Activated CD4-positive, alpha-beta T cell treated with anti-CD3 and anti-CD28 coated beads, Interleukin-2, amount 10 ng/mL, durations not matched to agents 7 days and 5 days (primary cell): ENCODE data around the gene HMCES. TPM values are rescaled to one million over a fixed set of nuclear protein-coding genes. Genes with fewer than 3 reads are reported as not detected.
"Not testable (repeated sequence)": the region's sequence is repeated elsewhere in the genome, so short reads cannot be mapped to it uniquely, and the experiment has no call there.

ENCODE experiments used
- CTCF ChIA-PET: fragments of 350-600 bp; sonication (Branson Sonifier 250); formaldehyde crosslinking; loops from one replicate; lab custom pipeline; 2021; ENCODE audit warnings: antibody characterized with exemption; lab: Charles Lee
- POLR2A ChIA-PET: fragments of 350-600 bp; sonication (Branson Sonifier 250); formaldehyde crosslinking; loops from one replicate; lab custom pipeline; 2021; ENCODE audit warnings: antibody characterized with exemption; lab: Charles Lee
- DNase-seq: peaks from one replicate; pipeline ENCODE4 v3.0.0-alpha.2; 2020
- H3K27ac Mint-ChIP-seq: one replicate; pipeline ENCODE4 v1.8.0; 2021; ENCODE audit warnings: mild to moderate bottlenecking, moderate library complexity, mixed read lengths
- H3K27me3 Mint-ChIP-seq: one replicate; pipeline ENCODE4 v1.8.0; 2021; ENCODE audit warnings: mixed read lengths
- H3K36me3 Mint-ChIP-seq: one replicate; pipeline ENCODE4 v1.8.0; 2021; ENCODE audit warnings: low read depth, mixed read lengths
- H3K4me1 Mint-ChIP-seq: one replicate; pipeline ENCODE4 v1.8.0; 2021; ENCODE audit warnings: mixed read lengths
- H3K4me3 Mint-ChIP-seq: one replicate; pipeline ENCODE4 v1.8.0; 2021; ENCODE audit warnings: mild to moderate bottlenecking, moderate library complexity, mixed read lengths
- H3K9me3 Mint-ChIP-seq: one replicate; pipeline ENCODE4 v1.8.0; 2021; ENCODE audit warnings: mixed read lengths
- total RNA-seq, 2 experiments: library from RNA; stranded (reverse); gene quantifications; one replicate each; pipeline ENCODE4 v1.2.3, GENCODE V29; 2021

The HMCES gene
- total RNA-seq, 2 experiments from 2014 or later: 45.5 to 51.2 TPM

DNA sequence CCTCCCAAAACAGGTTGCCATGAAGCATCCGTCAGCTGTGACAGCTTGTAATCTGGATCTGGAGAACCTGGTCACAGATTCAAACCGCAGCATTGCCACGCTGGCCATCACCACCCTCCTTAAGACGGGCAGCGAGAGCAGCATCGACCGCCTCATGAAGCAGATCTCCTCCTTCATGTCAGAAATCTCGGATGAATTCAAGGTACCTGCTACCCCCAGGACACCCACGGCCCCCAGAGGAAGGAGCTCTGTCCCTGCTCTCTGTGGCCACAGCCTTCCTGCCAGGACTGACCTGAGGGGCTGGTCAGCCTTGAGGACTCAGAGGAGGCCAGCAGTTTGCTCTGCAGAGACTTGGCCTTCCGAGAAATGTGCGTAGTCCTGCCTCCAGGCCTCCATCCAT lies 18.1 kb upstream of the HMCES start:
- Mint-ChIP-seq H3K27me3 (no peaks in the 10 kb centered on the region), H3K36me3 (peaks cover 73% of the 10 kb centered on the region), H3K4me1 (peaks cover 5% of the 10 kb centered on the region), H3K4me3 (no peak overlapping the region), H3K27ac (no peak overlapping the region), H3K9me3 (no peaks in the 10 kb centered on the region)
- ChIA-PET CTCF (interaction anchor here (1.0 to 1.8 kb wide), 3 partner anchors 9 to 14 kb away, joined by 3 to 7 read pairs (median 5); no protein-coding TSS in a partner anchor), POLR2A (no interaction called here)
- no peak for DNase-seq

DNA sequence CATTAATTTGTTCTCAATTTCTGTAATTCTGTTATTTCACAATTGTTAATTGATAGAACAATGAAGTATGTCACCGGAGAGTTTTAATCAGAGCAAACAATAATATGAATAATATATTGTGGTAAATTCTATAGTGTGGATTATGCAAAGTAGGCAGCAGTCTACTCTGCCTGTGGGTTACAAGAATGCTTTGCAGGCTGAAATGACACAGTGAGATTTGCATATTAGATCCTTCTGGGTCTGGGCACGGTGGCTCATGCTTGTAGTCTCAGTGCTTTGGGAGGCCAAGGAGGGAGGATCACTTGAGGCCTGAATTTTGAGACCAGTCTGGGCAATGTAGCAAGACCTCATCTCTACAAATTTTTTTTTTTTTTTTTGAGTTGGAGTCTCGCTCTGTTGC lies 16.8 kb upstream of the HMCES start:
- Mint-ChIP-seq H3K9me3 (no peaks in the 10 kb centered on the region), H3K4me3 (no peak overlapping the region), H3K4me1 (peaks cover 5% of the 10 kb centered on the region), H3K27me3 (no peaks in the 10 kb centered on the region), H3K27ac (no peak overlapping the region), H3K36me3 (peaks cover 71% of the 10 kb centered on the region)
- no peak for DNase-seq
- POLR2A ChIA-PET: no interaction called here
- CTCF ChIA-PET: interaction anchor here (1.0 to 1.8 kb wide), 4 partner anchors 8 to 16 kb away, joined by 3 to 7 read pairs (median 4); no protein-coding TSS in a partner anchor

DNA sequence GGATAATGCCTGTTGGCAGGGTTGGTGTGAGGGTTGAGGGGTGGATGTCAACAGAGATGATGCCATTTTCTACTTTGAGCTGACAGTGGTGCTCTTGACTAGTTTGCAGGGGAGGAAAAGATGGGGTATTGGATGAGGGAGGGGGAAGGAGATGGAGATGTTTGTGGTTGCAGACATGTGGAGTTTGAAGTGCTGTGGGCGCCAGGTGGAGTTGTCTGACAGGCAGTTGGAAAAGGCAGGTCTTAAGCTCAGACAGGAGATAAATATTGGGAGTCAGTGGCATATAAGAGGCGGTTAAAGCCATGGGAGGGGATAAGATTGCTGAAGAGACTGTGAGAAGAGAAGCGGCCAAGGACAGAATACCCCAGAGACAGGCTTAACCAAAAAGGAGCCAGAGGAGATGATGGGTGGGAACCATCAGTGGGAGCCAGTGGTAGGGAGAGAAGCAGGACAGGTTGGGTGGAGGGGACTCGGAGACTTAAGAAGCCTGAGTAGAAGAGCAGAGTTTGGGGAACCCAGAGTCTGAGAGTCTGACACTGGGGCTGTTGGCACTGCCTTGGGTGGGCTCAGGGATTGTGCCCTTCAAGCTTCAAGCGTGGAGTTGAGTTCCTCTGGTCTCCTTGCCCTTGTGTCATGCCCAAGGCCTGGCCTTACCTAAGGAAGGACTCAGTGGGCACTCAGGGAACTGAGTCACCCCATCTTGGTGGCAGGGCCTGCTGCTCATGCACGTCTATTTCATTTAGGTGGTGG lies 15.3 kb upstream of the HMCES start:
- POLR2A ChIA-PET: no interaction called here
- CTCF ChIA-PET: interaction anchor here (0.5 to 1.3 kb wide), 5 partner anchors 12 to 293 kb away, joined by 3 to 5 read pairs (median 3); no protein-coding TSS in a partner anchor
- peak overlapping the region; percentile 27 for H3K27ac Mint-ChIP-seq
- H3K9me3 Mint-ChIP-seq: no peaks in the 10 kb centered on the region
- peaks cover 70% of the 10 kb centered on the region for H3K36me3 Mint-ChIP-seq
- H3K27me3 Mint-ChIP-seq: no peaks in the 10 kb centered on the region
- DNase-seq: no peak
- peaks cover 5% of the 10 kb centered on the region for H3K4me1 Mint-ChIP-seq
- H3K4me3 Mint-ChIP-seq: no peak overlapping the region

DNA sequence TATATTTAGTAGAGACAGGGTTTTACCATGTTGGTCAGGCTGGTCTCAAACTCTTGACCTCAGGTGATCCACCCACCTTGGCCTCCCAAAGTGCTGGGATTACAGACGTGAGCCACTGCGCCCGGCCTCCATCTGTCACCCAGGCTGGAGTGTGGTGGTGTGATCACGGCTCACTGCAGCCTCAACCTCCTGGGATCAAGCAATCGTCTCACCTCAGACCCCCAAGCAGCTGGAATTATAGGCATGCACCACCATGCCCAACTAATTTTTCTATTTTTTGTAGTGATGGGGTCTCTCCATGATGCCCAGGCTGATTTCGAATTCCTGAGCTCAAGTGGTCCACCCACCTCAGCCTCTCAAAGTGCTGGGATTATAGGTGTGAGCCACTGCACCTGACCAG lies 13.7 kb upstream of the HMCES start:
- H3K27me3 Mint-ChIP-seq, H3K4me1 Mint-ChIP-seq, DNase-seq, H3K9me3 Mint-ChIP-seq, H3K27ac Mint-ChIP-seq, POLR2A ChIA-PET, H3K4me3 Mint-ChIP-seq: not testable (repeated sequence)
- CTCF ChIA-PET: interaction anchor here (0.6 to 0.7 kb wide), 2 partner anchors 12 to 19 kb away, joined by 3 read pairs; no protein-coding TSS in a partner anchor
- H3K36me3 Mint-ChIP-seq: peaks cover 71% of the 10 kb centered on the region

DNA sequence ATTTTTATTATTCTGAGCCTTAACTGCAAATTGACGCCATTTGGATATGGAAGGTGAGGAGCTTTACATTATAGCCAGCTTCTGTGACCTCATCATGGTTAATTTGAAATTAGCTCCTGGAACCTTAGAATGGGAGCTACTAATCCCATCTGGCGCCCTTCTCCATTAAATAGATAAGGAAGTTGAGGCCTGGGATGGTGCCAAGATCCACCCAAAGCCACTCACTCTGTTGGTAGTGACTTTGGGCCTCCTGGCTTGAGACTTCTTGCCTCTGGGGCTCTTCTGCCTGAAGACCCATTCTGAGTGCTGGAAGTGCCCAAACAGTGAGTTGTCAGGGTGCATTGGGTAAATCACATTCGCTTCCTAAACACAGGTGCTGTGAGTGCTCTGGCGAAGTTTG lies 12.0 kb upstream of the HMCES start:
- DNase-seq: no peak
- Mint-ChIP-seq H3K36me3 (peaks cover 69% of the 10 kb centered on the region), H3K9me3 (no peaks in the 10 kb centered on the region), H3K27me3 (no peaks in the 10 kb centered on the region), H3K4me3 (no peak overlapping the region), H3K4me1 (peaks cover 4% of the 10 kb centered on the region), H3K27ac (no peak overlapping the region)
- POLR2A ChIA-PET: no interaction called here
- CTCF ChIA-PET: interaction anchor here (1.0 to 1.8 kb wide), 3 partner anchors 10 to 14 kb away, joined by 3 to 5 read pairs (median 5); no protein-coding TSS in a partner anchor

DNA sequence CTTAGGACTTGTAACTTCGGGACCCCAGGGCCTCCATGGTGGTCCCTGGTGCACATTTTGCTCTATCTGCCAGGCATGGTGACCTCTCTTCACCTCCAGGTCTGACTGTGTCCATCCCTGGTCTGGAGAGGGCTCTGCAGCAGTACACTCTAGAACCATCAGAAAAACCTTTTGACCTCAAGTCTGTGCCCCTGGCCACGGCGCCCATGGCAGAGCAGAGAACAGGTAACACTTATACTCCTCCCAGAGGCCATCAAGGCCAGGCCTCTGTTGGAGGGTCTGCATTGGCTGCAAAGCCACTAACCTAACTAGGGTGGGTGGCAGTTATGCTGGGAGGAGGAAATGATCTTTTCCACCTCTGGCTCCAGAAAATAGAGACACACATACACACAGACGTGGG lies 10.3 kb upstream of the HMCES start:
- H3K27me3 Mint-ChIP-seq: no peaks in the 10 kb centered on the region
- H3K36me3 Mint-ChIP-seq: peaks cover 67% of the 10 kb centered on the region
- ChIA-PET POLR2A (no interaction called here), CTCF (no interaction called here)
- H3K4me1 Mint-ChIP-seq: no peaks in the 10 kb centered on the region
- DNase-seq: no peak
- no peak overlapping the region for H3K4me3 Mint-ChIP-seq
- no peak overlapping the region for H3K27ac Mint-ChIP-seq
- no peaks in the 10 kb centered on the region for H3K9me3 Mint-ChIP-seq

DNA sequence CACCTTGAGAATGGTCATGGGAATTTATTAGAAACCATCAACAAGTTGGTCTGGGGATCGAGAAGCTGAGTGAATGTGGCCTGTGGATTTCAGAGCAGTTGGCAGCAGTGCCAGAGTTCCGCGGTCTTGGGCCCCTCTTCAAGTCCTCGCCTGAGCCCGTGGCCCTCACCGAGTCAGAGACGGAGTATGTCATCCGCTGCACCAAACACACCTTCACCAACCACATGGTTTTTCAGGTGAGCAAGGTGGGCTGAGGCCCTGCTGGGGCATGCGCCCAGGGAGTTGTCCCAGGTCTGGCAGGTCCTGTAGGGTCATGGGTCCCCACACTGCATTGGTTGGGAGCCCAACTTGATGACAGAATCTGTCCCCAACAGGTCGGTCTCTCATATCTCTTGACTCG lies 7.0 kb upstream of the HMCES start:
- H3K4me3 Mint-ChIP-seq: no peak overlapping the region
- H3K27ac Mint-ChIP-seq: no peak overlapping the region
- POLR2A ChIA-PET: interaction anchor here (0.6 to 0.7 kb wide), 2 partner anchors 69 to 244 kb away, joined by 3 to 14 read pairs; no protein-coding TSS in a partner anchor
- H3K9me3 Mint-ChIP-seq: no peaks in the 10 kb centered on the region
- peaks cover 78% of the 10 kb centered on the region for H3K36me3 Mint-ChIP-seq
- H3K4me1 Mint-ChIP-seq: peaks cover 9% of the 10 kb centered on the region
- H3K27me3 Mint-ChIP-seq: no peaks in the 10 kb centered on the region
- CTCF ChIA-PET: interaction anchor here (0.9 kb wide), 1 partner anchor 218 kb away, joined by 4 read pairs; no protein-coding TSS in a partner anchor
- no peak for DNase-seq

DNA sequence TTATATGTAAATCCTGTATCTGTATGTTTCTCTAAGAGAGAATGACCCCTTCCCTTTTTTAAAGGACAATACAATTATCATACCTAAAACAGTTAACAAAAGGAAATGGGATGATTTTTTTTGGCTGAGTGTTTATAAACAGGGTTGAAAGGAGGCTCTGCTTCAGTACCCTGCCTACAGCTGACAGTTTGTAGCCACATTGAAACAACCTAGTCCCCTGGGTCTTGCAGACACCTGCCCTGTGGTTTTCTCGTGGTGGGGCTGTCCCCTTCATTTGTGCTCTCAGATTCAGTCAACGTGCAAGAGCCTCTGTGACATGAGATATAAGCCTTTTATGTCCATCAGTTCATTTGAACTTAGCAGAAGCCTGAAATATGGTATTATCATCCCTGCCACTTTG lies 2.3 kb upstream of the HMCES start:
- Mint-ChIP-seq H3K36me3 (peaks cover 63% of the 10 kb centered on the region), H3K4me1 (peaks cover 35% of the 10 kb centered on the region), H3K27ac (no peak overlapping the region), H3K4me3 (no peak overlapping the region), H3K27me3 (no peaks in the 10 kb centered on the region), H3K9me3 (no peaks in the 10 kb centered on the region)
- no peak for DNase-seq
- ChIA-PET POLR2A (no interaction called here), CTCF (interaction anchor here (0.5 to 1.1 kb wide), 4 partner anchors 11 to 78 kb away, joined by 3 to 4 read pairs (median 4); no protein-coding TSS in a partner anchor)

DNA sequence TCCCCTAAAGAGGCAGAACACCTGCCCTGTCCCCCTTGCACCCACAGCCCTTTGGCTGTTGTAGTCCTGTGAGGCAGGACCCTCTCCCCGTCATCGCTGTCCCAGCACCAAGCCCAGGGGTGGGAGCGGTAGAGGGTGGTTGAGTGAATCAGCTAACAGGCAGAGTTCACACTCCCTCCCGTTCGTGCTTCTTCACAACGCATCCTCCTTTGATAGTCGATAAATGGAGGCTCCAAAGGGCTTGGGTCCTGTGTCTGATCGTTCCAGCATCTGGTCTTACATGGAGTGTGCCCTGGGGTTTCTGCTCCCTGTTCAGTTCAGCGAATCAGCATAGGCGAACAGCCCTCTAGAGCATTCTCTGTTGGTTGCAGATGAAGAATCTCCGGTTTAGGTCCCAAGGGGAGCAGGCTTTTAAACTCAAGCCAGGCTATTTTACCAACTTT lies 820 bp upstream of the HMCES start:
- Mint-ChIP-seq H3K9me3 (no peaks in the 10 kb centered on the region), H3K27ac (peak overlapping the region; percentile 91), H3K36me3 (peaks cover 62% of the 10 kb centered on the region), H3K4me1 (peaks cover 49% of the 10 kb centered on the region), H3K4me3 (peak overlapping the region; percentile 96), H3K27me3 (no peaks in the 10 kb centered on the region)
- POLR2A ChIA-PET: no interaction called here
- CTCF ChIA-PET: interaction anchor here (1.1 to 2.0 kb wide), 4 partner anchors 22 to 44 kb away, joined by 3 to 6 read pairs (median 4); a partner anchor contains a TSS
- DNase-seq: no peak

DNA sequence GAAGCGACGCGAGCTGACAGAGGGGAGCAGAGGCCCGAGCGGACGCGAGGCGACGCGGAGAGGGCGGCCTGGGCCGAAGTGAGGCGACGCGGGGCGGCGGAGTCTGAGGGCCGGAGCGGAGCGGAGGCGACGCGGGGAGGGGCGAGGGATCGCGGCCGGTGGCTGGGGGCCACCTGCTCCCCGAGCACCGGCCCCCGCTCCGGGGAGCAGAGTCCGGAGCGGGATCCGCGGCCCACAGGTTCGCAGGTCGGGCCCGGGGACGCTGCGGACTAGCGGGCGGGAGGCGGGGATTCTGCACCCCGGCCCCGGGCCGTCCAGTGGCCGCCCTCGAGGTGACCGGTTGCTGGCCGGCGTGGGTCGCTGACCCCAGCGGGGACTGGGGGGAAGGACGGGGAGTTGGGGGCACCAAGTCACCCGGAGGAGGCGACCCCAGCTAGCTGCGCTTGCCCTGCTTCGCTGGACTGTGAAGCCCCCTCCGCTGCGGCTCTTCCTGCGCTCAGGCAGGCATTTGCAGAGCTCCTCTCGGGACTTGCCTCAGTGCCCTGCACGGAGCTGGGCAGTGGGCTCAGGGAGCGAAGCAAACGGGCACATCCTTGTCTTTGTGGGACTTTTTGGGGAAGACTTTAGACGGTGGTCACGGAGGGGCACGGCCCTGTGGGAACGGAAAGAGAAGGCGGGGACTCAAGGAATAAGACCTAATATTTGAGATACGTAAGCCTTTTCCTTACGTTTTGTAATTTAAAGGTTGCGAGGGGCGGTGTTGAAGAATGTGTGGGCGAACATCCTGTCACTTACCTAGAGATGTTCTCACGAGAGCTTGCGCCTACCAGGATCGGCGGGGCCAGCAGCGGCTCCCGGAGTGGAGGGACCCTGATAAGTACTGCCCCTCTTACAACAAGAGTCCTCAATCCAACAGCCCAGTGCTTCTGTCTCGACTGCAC lies 566 bp downstream of the HMCES start:
- Mint-ChIP-seq H3K27ac (peak overlapping the region; percentile 98), H3K4me1 (peaks cover 57% of the 10 kb centered on the region), H3K4me3 (peak overlapping the region; percentile 96), H3K36me3 (peaks cover 53% of the 10 kb centered on the region), H3K27me3 (no peaks in the 10 kb centered on the region), H3K9me3 (no peaks in the 10 kb centered on the region)
- ChIA-PET CTCF (interaction anchor here (0.6 to 2.0 kb wide), 6 partner anchors 9 to 33 kb away, joined by 3 to 6 read pairs (median 4); partner anchors contain the start of gene COPG1), POLR2A (interaction anchor here (0.6 to 1.1 kb wide), 2 partner anchors 37 to 62 kb away, joined by 3 to 4 read pairs; a partner anchor contains a TSS)
- peak; percentile 67 for DNase-seq

DNA sequence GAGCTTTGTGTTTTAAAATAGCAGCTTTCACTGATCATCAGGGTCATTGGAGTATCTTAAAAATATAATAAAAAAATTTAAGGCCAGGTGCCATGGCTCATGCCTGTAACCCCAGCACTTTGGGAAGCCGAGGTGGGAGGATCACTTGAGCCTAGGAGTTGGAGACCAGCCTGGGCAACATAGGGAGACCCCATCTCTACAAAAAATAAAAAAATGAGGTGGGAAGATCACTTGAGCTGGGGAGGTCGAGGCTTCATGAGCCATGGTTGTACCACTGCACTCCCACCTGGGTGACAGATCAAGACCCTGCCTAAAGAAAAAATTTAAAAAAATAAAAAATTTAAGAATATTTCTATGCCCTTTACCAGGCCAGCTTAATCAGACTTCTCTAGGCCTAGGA lies 1.5 kb downstream of the HMCES start:
- no peaks in the 10 kb centered on the region for H3K9me3 Mint-ChIP-seq
- H3K36me3 Mint-ChIP-seq: peaks cover 53% of the 10 kb centered on the region
- POLR2A ChIA-PET: no interaction called here
- peak overlapping the region; percentile 75 for H3K27ac Mint-ChIP-seq
- H3K4me1 Mint-ChIP-seq: peaks cover 57% of the 10 kb centered on the region
- no peak for DNase-seq
- peak overlapping the region; percentile 96 for H3K4me3 Mint-ChIP-seq
- no peaks in the 10 kb centered on the region for H3K27me3 Mint-ChIP-seq
- CTCF ChIA-PET: interaction anchor here (0.6 to 1.4 kb wide), 3 partner anchors 8 to 31 kb away, joined by 3 to 5 read pairs (median 4); no protein-coding TSS in a partner anchor

DNA sequence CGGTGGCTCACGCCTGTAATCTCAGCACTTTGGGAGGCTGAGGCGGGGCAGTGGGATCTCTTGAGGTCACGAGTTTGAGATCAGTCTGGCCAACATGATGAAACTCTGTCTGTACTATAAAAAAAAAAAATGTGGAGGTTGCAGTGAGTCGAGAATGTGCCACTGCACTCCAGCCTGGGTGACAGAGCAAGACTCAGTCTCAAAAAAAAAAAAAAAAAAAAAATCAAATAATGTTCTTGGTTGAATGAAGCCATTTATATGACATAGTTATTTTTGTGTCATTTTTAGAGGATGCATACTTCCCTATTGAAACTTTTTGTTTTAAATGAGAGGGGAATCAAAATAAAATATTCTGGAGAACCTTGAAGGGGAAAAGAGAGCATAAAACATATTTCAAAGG lies 3.1 kb downstream of the HMCES start:
- H3K27ac Mint-ChIP-seq: peak overlapping the region; percentile 25
- ChIA-PET POLR2A (no interaction called here), CTCF (no interaction called here)
- peaks cover 48% of the 10 kb centered on the region for H3K4me1 Mint-ChIP-seq
- H3K9me3 Mint-ChIP-seq: no peaks in the 10 kb centered on the region
- H3K27me3 Mint-ChIP-seq: no peaks in the 10 kb centered on the region
- peaks cover 41% of the 10 kb centered on the region for H3K36me3 Mint-ChIP-seq
- no peak overlapping the region for H3K4me3 Mint-ChIP-seq
- no peak for DNase-seq
